Panc1 (cell line): ENCODE results near the gene AMBRA1. TPM values are rescaled to one million over a fixed set of nuclear protein-coding genes. Genes with fewer than 3 reads are reported as not detected.

Source experiments
- ATAC-seq: fragments of 200-7000 bp; cut with Tn5 transposase; 2 replicates; pipeline ENCODE4 v1.9.1; 2020; ENCODE audit warnings: mild to moderate bottlenecking, moderate library complexity
- BruUV-seq: library from RNA; stranded (reverse); fragments of 400-500 nt; replicated peaks from 2 replicates; lab custom pipeline; 2021; lab: Mats Ljungman, UMichigan
- CTCF ChIA-PET: fragments of 300-600 bp; sonication (Branson Sonifier 250); formaldehyde crosslinking; loops from one replicate; lab custom pipeline; 2022; ENCODE audit warnings: antibody characterized with exemption; lab: Charles Lee
- POLR2A ChIA-PET: fragments of 300-600 bp; sonication (Branson Sonifier 250); formaldehyde crosslinking; loops from one replicate; lab custom pipeline; 2022; ENCODE audit warnings: antibody characterized with exemption; lab: Charles Lee
- DNase-seq: peaks from one replicate; pipeline ENCODE4 v3.0.0-alpha.2; 2010; ENCODE audit warnings: low read depth, low spot score
- H3K27ac ChIP-seq: 2 replicates; pipeline ENCODE4 v1.5.1; 2011; ENCODE audit warnings: mild to moderate bottlenecking, low read length, inconsistent platforms
- H3K27me3 ChIP-seq: fragments of 200-500 bp; sonication (Bioruptor generic); 2 replicates; pipeline ENCODE4 v1.6.0; 2014; ENCODE audit warnings: low read length, inconsistent platforms; ENCODE audit not compliant: control insufficient read depth, insufficient read depth
- H3K36me3 ChIP-seq: fragments of 200-500 bp; sonication (Bioruptor generic); 2 replicates; pipeline ENCODE4 v1.5.1; 2014; ENCODE audit warnings: inconsistent platforms, mild to moderate bottlenecking, low read length, moderate library complexity; ENCODE audit not compliant: control insufficient read depth, insufficient read depth
- H3K4me1 ChIP-seq: 2 replicates; pipeline ENCODE4 v1.5.1; 2011; ENCODE audit warnings: inconsistent platforms, mild to moderate bottlenecking, low read length, moderate library complexity; ENCODE audit not compliant: control insufficient read depth, insufficient read depth
- H3K4me3 ChIP-seq, 2 experiments: 2 replicates each; pipeline ENCODE4 v1.5.1; 2011 to 2012; ENCODE audit warnings: low read depth in 2 of 2, low read length in 2 of 2, mild to moderate bottlenecking in 2 of 2, inconsistent platforms in 1 of 2, moderate library complexity in 1 of 2
- H3K9me3 ChIP-seq: fragments of 200-500 bp; sonication (Bioruptor generic); 2 replicates; pipeline ENCODE4 v1.5.1; 2014; ENCODE audit warnings: low read depth, mild to moderate bottlenecking, inconsistent platforms, low read length, moderate library complexity; ENCODE audit not compliant: control insufficient read depth, insufficient read depth
- CTCF ChIP-seq: fragments of 450-650 bp; IDR thresholded peaks from 2 replicates; pipeline ENCODE4 v1.5.1; 2017; ENCODE audit warnings: mild to moderate bottlenecking
- POLR2AphosphoS5 ChIP-seq: IDR thresholded peaks from 2 replicates; pipeline ENCODE4 v1.6.1; 2012; ENCODE audit warnings: mild to moderate bottlenecking, low read depth, low read length, moderate library complexity
- REST ChIP-seq, 2 experiments: IDR thresholded peaks; 2 replicates each; pipeline ENCODE4 v1.6.1; 2011 to 2012; ENCODE audit warnings: low read depth in 2 of 2, control low read depth in 1 of 2, low read length in 1 of 2, mild to moderate bottlenecking in 1 of 2, moderate library complexity in 1 of 2; ENCODE audit not compliant: insufficient read depth in 1 of 2
- SIN3A ChIP-seq: IDR thresholded peaks from 2 replicates; pipeline ENCODE4 v1.6.1; 2012; ENCODE audit warnings: low read depth, mild to moderate bottlenecking, low read length, moderate library complexity, borderline replicate concordance; ENCODE audit not compliant: insufficient read depth
- TCF7L2 ChIP-seq: IDR thresholded peaks from 2 replicates; pipeline ENCODE4 v1.6.1; 2011; ENCODE audit warnings: mild to moderate bottlenecking, low read depth, low read length, inconsistent platforms
- in situ Hi-C: cut with HindIII; loops from 2 replicates; pipeline ENCODE4 v1.10.0; 2016; ENCODE audit warnings: low sequenced_read_pairs, low pct_unique_long_range_greater_than_20kb
- intact Hi-C: fragments of 100-400 bp; cut with micrococcal nuclease; formaldehyde crosslinking; loops from one replicate; pipeline ENCODE4 v1.10.0; 2022; ENCODE audit not compliant: unreplicated experiment
- total RNA-seq: library from RNA; stranded (reverse); gene quantifications from one replicate; pipeline ENCODE4 v1.2.1, GENCODE V29; 2021; ENCODE audit not compliant: unreplicated experiment

AMBRA1 gene
- total RNA-seq, 1 experiment from 2014 or later = 40.0 TPM

- no peaks in the 10 kb centered on the region for H3K27me3 ChIP-seq
- H3K36me3 ChIP-seq = peaks cover 4% of the 10 kb centered on the region; the same call in 1 of the 2 replicates
- BruUV-seq = no TSS peak
- no peak for DNase-seq
- H3K9me3 ChIP-seq = no peaks in the 10 kb centered on the region
- intact Hi-C loops (no loop called here), in situ Hi-C loops (no loop called here)
- POLR2A ChIA-PET = no interaction called here
- CTCF ChIA-PET = interaction anchor here (0.6 to 1.1 kb wide), 2 partner anchors 15 to 150 kb away, joined by 3 to 6 read pairs; no protein-coding TSS in a partner anchor
- H3K4me1 ChIP-seq = peaks cover 50% of the 10 kb centered on the region
- peak; percentile 43 for ATAC-seq
- H3K4me3 ChIP-seq = no peak overlapping the region
- no peak for TF ChIP-seq TCF7L2
- TF ChIP-seq CTCF = peak; percentile 95
- TF ChIP-seq REST (IDR thresholded peaks at IDR 0.05; ENCODE audit: insufficient read depth in 1 of 2, low read depth in 2 of 2, low read length in 1 of 2) = no peak
- no peak for TF ChIP-seq POLR2AphosphoS5
- no peak for TF ChIP-seq SIN3A
- peak overlapping the region; percentile 39; the same call in 1 of the 2 replicates for H3K27ac ChIP-seq
Observed at GRCh38 chr11:46367244-46367915, 226.4 kb downstream of the AMBRA1 start.

GRCh38 chr11:46366661-46367161 is 227.1 kb downstream of the AMBRA1 start:
- TF ChIP-seq CTCF (no peak), REST (IDR thresholded peaks at IDR 0.05; ENCODE audit: insufficient read depth in 1 of 2, low read depth in 2 of 2, low read length in 1 of 2) (no peak), POLR2AphosphoS5 (no peak), TCF7L2 (no peak)
- Histone ChIP-seq H3K4me3 (no peak overlapping the region), H3K27me3 (no peaks in the 10 kb centered on the region), H3K9me3 (no peaks in the 10 kb centered on the region), H3K27ac (peak overlapping the region; percentile 39; the same call in 1 of the 2 replicates), H3K4me1 (peaks cover 57% of the 10 kb centered on the region), H3K36me3 (peaks cover 4% of the 10 kb centered on the region; the same call in 1 of the 2 replicates)
- CTCF ChIA-PET = interaction anchor here (1.1 kb wide), 1 partner anchor 15 kb away, joined by 6 read pairs; no protein-coding TSS in a partner anchor
- no TSS peak for BruUV-seq
- in situ Hi-C loops (no loop called here), intact Hi-C loops (no loop called here)
- DNase-seq (no peak), ATAC-seq (no peak)
- POLR2A ChIA-PET = interaction anchor here (0.5 kb wide), 1 partner anchor 16 kb away, joined by 4 read pairs; no protein-coding TSS in a partner anchor
